Pulmonary artery endothelial cell (primary cell): ENCODE results near the gene FOXJ2. TPM values are rescaled to one million over a fixed set of nuclear protein-coding genes. Genes with fewer than 3 reads are reported as not detected.
"Not testable (repeated sequence)": the region's sequence is repeated elsewhere in the genome, so short reads cannot be mapped to it uniquely, and the experiment has no call there.

Experiments used
- DNase-seq: peaks from one replicate; pipeline ENCODE4 v3.0.0-alpha.2; 2011; ENCODE audit warnings: low read depth, low spot score
- total RNA-seq: library from RNA; depleted of rRNA; stranded (reverse); fragments of >200 nt; gene quantifications from 2 replicates; pipeline ENCODE4 v1.2.3, GENCODE V29; 2014

FOXJ2 gene
- total RNA-seq, 1 donor from 2014 or later = 3.9 TPM

DNA sequence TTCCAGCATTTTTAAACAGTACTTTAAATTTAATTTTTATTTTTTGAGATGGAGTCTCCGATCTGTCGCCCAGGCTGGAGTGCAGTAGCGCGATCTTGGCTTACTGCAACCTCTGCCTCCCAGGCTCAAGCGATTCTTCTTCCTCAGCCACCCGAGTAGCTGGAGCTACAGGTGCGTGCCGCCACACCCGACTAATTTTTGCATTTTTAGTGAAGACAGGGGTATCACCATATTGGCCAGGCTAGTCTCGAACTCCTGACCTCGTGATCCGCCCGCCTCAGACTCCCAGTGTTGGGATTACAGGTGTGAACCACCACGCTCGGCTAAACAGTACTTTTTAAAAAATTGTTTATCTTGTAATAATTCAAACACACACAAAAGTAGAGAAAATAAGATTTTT, 4.2 kb upstream of the FOXJ2 start:
- DNase-seq = no peak

DNA sequence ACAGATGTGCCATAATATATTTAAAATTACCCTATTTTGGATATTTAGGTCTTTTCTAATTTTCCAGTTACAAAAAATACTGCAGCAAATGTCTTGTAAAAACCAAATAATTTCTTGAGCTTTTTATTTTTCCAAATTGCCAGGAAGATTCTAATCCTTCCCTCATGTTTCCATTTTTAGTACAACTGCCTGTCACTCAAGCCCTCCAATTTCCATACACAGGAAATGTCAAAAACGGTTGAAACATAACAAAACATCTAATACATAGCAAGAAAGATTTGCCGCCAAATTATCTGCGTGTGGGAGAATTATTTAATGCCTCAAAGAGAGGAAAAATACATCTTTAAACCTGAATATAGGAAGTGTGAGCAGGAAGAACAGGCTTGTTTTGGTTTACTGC, 2.3 kb upstream of the FOXJ2 start:
- no peak for DNase-seq

DNA sequence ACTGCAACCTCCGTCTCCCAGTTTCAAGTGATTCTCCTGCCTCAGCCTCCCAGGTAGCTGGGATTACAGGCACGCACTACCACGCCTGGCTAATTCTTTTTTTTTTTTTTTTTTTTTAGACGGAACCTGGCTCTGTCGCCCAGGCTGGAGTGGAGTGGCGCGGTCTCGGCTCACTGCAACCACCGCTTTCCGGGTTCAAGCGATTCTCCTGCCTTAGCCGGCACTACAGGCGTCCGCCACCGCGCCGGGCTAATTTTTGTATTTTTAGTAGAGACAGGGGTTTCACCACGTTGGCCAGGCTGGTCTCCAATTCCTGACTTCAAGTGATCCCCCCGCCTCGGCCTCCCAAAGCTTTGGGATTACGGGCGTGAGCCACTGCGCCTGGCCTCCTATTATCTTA, 1.5 kb upstream of the FOXJ2 start:
- DNase-seq = not testable (repeated sequence)

DNA sequence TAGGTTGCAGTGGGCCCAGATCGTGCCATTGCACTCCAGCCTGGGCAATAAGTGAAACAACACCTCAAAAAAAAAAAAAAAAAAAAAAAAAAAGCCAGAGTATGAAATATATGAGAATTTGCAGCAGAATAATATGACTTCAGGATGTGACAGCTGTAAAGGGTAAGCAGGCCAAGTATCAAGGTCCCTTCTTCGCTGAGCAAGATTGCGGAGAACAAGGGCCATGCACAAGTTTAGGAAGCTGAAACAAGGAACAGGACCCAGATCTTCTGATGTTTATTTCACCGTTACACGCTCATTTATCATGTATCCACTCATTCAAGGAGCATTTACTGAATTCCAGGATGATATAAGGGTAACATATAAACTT, 659 bp upstream of the FOXJ2 start:
- no peak for DNase-seq

DNA sequence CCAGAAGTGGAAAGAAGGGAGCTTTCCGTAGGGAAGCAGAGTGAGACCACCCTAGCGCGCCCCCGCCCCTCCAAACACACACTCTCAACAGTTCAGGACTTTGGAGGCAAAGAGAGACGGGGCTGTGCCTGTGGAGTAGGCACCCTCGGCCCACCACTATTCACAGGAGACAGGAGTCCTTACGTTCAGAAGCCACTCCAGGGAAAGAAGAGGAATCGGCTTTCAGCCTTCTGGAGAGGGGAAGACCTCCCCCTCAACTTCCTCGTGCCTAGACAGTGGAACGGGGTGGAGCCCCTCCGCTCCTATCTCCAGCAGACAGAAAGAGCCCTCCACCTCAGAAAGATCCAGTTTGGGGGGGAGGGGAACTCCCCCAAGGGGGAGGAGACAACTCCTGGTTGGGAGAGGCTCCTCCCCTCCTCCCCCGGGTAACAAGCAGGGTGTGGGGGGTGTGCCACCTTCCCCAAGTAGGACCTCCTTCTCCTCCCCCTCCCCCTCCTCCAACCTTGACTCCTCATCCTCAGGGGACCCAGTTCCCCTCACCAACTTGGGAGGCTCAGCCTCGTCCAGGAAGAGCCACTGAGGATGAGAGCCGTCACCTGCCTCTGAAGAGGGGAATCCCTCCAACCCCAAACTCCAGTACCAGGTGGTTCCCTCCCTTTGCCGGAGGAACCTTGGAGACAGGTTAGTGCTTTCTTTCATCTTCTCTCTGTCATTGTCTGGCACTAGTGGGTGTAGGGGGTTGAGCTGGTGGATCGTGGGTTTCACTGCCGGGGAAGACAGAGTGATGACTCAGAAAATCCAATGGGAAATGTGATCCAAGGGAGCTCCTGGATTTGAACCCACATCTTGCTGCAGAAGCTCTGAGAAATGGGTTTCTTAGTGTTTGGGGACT, 883 bp downstream of the FOXJ2 start:
- DNase-seq = no peak

DNA sequence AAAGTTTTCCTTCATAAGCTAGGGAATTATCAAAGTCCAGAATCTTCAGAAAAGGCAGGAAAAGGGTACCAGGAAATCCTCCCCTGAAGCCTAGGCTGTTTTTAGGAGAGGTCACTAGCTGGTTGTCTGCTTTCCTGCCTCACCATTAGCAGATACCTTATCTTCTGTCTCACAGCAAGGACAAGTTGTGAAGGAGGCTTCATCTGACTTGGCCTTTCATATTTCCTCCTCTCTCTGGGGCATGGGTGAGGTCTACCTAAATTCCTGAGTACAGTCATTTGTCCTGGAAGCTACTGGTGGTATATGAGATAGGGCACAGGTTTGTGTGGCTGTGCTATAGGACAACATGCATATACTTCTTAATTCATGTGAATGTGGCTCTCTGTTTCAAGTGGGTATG, 2.3 kb downstream of the FOXJ2 start:
- no peak for DNase-seq

DNA sequence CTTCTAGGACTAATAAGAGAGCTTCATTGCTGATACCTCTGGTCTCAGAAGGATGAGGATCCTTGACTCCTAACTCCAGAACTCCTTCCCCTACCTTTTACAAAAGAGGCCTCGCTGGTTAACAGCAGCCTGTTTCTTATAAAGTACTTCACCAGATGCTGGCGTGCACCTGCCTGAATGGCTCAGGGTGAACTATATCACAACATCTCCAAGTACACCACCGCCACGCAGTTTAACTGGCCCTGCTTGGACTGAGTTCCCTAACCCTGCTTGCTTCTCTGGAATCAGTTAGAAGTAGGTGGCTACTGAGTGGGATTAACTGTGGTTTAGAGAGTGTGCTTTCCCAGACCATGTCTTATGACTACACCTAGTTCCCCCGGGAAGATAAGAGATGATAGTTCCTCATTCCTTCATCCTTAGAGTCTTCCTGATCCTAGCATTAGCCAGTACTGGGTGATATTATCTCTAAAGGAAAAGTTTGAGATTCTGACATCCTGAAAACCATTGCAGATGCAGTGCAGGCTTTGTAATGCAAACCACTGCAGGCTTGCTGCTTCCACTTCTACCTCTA, 3.0 kb downstream of the FOXJ2 start:
- DNase-seq = no peak

DNA sequence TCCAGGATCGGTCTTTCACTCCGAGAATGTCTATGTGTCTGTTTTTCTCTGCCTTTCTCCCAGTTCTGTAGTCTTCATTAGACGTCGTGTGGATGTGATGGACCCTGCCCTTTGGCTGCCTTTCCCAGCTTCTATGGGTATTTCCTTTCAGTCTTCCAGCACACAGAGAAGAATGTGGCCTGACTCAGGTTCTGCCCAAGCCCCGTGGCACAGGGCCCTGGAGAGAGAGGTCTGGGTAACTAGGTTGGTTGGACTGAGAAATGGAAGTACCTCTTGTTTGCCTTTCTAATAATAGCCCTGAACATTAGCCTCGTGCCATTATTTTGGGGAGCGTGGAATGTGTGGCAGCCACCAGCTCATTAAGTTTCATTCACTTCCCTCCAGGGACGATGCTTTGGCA, 3.8 kb downstream of the FOXJ2 start:
- DNase-seq = no peak

DNA sequence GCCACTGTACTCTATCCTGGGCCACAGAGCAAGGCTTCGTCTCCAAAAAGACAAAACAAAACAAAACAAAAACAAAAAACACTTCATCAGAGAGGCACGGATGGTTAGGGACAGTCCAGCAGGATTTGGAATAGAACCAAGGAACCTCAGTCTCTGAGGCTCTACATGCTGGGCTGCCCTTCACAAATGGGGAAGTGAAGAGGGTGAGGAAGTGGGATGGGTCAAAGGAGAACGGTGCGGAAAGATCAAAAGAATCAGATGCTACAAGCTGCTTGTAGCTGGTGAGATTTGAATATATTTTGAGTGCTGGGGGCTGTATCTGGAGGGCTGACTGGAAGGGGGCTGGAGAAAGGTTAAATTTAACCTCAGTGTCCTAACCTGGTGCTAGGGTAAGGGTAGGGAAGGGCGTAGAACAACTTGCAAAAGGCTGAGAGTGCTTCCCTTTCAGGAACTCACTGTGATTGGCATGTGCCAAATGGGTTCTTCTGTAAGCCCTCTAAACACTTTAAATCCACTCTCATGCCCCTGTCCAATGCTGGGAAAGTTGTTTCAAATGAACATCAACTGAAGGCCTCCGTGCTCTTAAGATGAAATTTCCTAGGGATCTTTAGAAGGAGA, 4.6 kb downstream of the FOXJ2 start:
- DNase-seq = no peak

DNA sequence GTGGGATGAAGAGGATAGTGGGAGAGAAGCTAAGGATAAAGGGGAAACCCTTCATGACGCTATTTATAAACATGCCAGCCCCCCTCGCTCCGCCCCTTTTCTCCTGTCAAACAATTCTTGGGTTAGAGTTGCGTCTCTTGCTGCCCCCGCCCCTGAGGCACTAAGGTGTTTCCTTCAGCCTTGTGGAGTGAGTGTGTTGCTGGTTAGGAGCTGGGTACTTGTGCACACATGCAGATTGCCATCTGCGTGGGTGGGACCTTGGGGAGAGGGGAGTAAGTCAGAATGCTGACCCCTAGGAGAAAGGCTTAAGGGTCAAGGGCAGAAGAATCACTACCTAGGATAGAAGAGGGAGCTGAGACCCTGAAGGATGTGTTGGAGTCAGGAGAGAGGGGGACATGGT, 5.4 kb downstream of the FOXJ2 start:
- no peak for DNase-seq

DNA sequence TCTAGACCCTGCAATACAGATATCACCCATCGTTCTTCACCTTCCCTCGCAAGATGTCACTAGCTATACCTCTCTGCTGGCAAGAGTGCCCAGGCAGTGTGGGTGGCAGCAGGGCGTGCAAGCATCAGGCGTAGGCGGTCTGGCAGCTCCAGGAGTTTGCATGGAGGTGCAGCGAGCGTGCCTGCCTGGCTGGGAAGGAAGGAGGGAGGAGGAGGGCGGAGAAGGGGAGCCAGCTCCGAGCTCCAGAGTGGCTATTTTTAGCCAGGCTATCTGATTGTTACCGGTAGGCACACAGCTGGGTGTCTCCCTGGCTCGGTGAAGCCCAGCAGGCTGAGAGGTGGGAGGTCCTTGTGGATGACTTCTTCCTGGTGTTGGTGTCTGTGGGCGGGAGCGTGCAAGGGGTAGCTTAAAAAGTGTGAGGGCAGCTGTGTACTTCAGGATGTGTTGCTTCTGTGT, 6.2 kb downstream of the FOXJ2 start:
- no peak for DNase-seq

DNA sequence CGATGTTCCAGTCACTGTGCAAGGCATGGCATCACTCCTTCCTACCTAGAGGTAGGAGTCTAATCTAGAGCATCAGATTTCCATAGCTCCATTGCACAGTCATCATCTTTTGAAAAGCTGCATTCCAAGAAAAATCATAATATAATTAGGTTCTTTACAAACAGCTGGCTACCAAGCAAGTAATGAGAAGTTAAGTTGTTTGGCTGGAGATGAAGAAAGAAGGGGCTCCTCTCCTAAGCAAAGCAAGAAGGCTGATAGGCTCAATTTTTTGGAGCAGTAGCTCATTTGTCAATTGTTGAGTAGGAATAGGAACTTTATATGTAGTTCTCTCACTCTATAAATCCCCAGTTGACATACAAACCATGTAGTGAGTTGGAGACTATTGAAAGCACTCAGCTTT, 8.3 kb downstream of the FOXJ2 start:
- no peak for DNase-seq

DNA sequence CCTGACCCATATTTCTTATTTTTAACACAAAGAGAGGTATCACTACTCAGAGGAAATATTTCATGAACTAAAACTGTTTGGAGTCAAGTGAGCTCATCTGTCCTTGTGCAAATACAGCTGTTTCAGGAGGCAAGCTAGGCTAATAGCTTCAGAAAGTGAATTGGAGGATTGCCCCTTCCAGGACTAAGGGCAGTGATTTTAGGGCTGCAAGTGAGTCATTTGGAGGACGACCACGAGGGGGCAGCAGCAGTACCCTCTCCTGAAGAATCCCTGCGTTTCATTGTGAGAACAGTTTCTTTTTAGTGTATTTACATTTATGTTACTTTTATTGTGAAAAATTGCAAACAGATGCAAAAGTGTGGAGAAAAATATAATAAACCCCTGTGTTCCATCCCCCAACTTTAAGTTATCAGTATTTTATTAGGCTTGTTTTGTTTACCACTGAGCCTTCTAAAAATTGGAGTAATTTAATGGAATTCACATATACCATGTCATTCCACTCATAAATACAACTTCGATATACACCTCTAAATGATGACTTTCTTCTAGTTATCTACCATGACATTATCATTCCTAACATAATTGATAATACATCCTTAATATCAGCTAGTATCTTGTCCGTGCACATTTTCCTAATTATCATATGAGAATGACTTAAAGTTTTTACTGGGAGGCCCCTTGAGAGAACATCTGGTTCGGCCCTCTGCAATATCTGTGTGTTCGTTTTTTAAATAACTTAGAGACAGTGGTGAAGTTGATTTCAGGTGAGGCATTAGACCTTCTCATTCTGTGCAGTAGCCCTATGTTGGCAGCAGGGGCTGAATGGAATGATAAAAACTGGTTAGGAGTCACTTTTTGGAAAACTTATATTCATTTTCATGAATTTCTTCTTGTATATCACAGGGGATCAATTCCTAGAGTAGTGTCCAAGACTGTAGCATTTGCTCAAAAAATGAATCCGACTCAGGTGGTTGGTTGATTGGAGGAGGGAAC, 13.7 kb downstream of the FOXJ2 start:
- DNase-seq = no peak

DNA sequence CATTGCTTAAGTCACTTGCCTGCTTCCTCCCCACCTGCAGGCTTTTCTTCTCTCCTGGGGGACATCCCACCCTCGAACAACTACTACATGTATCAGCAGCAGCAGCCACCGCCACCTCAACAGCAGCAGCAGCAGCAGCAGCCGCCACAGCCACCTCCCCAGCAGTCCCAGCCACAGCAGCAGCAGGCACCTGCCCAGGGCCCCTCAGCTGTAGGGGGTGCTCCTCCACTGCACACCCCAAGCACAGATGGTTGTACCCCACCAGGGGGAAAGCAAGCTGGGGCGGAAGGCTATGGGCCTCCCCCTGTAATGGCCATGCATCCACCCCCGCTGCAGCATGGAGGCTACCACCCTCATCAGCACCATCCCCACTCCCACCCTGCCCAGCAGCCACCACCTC, 15.3 kb downstream of the FOXJ2 start:
- DNase-seq = no peak

DNA sequence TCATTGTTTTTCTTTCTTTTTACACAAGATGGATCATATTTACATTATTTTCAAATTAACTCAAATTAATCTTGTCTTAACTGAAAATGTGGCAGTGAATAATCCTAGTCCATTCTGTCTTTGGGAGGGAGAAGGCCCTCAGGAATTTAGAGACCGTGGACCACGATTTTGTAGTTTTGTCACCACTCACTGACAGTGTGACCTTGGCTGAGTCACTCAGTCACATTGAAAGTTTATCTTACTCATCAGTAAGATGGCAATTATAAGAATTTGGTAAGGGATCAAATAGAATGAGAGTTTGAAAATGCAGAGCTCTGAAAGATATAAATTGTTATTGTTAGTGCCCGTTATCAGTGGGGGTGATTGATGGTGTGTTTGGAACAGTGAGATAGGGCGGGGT, 16.4 kb downstream of the FOXJ2 start:
- DNase-seq = no peak

DNA sequence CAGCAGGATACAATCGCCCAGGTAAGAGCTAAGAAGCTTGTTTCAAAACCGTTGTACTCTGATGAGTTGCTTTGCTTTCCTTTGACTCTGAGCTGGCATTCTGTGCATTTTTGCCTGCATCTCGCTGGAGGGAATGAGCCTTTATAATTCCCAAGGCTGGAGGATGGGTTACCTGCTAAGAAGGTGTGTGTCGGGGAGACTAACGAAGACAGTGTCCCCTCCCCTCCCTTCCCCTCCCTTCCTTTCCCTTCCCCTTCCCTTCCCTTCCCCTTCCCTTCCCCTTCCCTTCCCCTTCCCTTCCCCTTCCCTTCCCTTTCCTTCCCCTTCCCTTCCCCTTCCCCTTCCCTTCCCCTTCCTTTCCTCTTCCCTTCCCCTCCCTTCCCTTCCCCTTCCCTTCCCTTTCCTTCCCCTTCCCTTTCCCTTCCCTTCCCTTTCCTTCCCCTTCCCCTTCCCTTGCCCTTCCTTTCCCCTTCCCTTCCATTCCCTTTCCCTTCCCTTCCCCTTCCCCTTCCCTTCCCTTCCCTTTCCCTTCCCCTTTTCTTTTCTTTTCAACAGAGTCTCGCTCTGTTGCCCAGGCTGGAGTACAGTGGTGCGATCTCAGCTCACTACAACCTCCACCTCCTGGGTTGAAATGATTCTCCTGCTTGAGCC, 18.2 kb downstream of the FOXJ2 start:
- DNase-seq = no peak

DNA sequence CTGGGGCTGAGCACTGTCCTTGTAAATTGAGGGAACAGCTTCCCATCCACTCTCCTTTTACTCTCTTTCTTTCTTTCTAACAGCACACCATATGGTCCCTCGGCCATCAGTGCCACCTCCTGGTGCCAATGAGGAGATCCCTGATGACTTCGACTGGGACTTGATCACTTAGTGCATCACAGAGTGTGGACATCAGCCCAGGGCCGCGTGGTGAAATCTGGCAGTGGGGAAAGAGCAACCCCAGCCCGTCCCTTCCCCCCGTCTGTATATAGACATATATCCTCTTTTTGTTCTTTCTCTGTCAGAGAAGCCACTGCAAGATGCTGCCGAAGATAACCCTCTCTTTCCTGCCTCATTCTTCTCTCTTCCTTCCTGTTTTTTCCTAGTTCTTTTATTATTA, 20.2 kb downstream of the FOXJ2 start:
- DNase-seq = no peak

DNA sequence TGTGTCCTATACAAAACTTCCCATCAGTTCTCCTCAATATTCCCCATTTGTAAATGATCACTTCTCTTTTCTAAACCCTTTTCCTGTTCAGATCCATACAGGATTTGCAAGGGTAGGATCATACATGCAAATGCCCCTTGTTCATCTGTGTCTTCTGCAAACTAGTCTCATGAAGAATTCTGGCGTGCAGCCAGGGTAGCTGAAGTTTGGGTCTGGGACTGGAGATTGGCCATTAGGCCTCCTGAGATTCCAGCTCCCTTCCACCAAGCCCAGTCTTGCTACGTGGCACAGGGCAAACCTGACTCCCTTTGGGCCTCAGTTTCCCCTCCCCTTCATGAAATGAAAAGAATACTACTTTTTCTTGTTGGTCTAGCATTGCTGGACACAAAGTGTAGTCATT, 22.3 kb downstream of the FOXJ2 start:
- DNase-seq = no peak

DNA sequence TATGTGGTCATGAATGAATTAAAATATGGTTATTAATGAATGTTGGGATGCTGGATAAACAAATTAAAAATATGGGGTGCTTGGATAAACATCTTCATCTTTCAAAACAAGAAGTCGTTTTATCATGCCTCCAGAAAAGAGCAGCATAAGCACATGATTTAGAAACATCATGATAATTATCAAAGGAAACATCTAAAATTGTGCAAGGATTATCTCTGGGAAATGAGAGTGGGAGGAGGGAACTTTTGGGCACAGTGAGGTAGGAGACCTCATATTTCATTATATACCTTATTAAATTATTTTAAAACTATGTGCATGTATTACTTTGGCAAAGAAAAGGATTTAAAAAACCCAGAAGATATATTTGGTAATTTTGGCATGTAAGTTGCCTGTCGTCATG, 24.8 kb downstream of the FOXJ2 start:
- no peak for DNase-seq

DNA sequence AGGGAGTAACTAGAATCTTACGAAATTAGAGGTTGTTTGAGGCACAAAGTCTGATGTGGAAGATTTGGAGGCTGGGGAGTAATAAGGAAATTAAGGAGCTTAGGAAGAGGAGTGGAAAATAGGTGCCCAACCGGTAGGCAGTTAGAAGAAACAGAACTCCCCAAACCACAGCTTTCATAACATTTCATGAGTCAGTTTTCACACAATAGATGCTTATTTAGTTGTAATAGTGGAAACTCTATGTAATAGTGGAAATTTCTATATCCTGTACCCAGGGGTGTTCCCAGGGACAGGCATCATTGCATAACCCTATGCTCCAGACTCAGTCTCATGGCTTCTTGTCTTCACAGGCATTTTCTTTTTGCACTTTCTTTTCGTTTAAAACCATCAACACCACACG, 25.3 kb downstream of the FOXJ2 start:
- no peak for DNase-seq

DNA sequence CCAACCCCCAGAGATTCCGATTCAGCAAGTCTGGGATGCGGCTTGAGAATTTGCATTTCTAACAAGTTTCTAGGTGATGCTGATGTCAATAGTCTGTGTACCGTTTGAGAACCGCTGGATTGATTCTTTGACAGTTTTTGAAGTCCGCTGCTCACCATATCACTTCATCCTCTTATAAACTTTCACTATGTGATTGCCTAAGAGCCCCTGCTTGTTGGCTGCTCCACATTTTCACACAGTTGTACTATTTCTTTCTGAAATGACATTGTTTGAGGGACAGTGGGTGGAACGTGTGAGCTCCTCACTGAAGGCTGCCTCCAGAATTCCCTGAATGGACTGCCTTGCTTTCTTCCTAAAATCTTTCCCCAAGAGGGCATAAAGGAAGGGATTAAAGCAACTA, 26.0 kb downstream of the FOXJ2 start:
- no peak for DNase-seq
